SU-DHL-6 (cell line): ENCODE results near the gene RILPL1.

Experiments
- EZH2phosphoT487 ChIP-seq: fragments of 200-600 bp; sonication (generic), shearing (Covaris generic); conservative IDR thresholded peaks from 2 replicates; pipeline ENCODE4 v1.6.1; 2018; ENCODE audit warnings: mild to moderate bottlenecking, antibody characterized with exemption, low read length, moderate library complexity, mixed read lengths
- TF ChIP-seq, protein P1 (sequence below): fragments of 200-600 bp; sonication (generic); IDR thresholded peaks from one replicate; pipeline ENCODE4 v1.5.1; 2017; ENCODE audit warnings: antibody characterized with exemption, mild to moderate bottlenecking, low read length, moderate library complexity; ENCODE audit not compliant: insufficient read depth, poor library complexity, severe bottlenecking

DNA sequence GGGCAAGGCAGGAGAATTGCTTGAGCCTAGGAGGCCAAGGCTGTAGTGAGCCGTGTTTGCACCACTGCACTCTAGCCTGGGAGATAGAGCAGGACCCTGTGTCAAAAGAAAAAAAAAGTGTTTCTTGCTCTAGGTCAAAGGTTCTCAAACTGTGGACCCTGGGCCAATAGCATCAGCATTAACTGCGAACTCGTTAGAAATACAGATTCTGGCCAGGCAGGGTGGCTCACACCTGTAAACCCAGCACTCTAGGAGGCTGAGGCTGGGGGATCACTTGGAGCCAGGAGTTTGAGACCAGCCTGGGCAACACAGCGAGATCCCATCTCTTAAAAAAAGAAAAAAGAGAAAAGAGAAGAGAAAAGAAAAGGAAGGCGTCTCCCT lies 97.9 kb downstream of the RILPL1 start:
- TF ChIP-seq, protein P1, sequence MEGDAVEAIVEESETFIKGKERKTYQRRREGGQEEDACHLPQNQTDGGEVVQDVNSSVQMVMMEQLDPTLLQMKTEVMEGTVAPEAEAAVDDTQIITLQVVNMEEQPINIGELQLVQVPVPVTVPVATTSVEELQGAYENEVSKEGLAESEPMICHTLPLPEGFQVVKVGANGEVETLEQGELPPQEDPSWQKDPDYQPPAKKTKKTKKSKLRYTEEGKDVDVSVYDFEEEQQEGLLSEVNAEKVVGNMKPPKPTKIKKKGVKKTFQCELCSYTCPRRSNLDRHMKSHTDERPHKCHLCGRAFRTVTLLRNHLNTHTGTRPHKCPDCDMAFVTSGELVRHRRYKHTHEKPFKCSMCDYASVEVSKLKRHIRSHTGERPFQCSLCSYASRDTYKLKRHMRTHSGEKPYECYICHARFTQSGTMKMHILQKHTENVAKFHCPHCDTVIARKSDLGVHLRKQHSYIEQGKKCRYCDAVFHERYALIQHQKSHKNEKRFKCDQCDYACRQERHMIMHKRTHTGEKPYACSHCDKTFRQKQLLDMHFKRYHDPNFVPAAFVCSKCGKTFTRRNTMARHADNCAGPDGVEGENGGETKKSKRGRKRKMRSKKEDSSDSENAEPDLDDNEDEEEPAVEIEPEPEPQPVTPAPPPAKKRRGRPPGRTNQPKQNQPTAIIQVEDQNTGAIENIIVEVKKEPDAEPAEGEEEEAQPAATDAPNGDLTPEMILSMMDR, result no peak
- no peak for TF ChIP-seq EZH2phosphoT487
